Transverse colon (tissue), 4 donors: ENCODE measurements around the gene ALOX15B. TPM values are rescaled to one million over a fixed set of nuclear protein-coding genes. Genes with fewer than 3 reads are reported as not detected.

ENCODE experiments used
- DNase-seq: peaks from one replicate; pipeline ENCODE4 v3.0.0-alpha.2; 2019
- H3K27ac ChIP-seq, 4 donors: fragments of 200-600 bp; sonication (generic); 2 replicates each; pipeline ENCODE4 v1.5.1; 2016 to 2018; ENCODE audit warnings: inconsistent platforms in 4 of 4
- H3K27me3 ChIP-seq: fragments of 200-600 bp; sonication (generic); 2 replicates; pipeline ENCODE4 v1.5.1; 2017; ENCODE audit warnings: inconsistent platforms
- H3K36me3 ChIP-seq, 4 donors: fragments of 200-600 bp; sonication (generic); 2 replicates each; pipeline ENCODE4 v1.5.1; 2017 to 2019; ENCODE audit warnings: inconsistent platforms in 4 of 4
- H3K4me1 ChIP-seq, 4 donors: fragments of 200-600 bp; sonication (generic); 2 replicates each; pipeline ENCODE4 v1.5.1; 2017 to 2020; ENCODE audit warnings: inconsistent platforms in 4 of 4
- H3K4me3 ChIP-seq, 4 donors: fragments of 200-600 bp; sonication (generic); 1 replicate in 1 of 4; 2 replicates in 3 of 4; pipeline versions ENCODE4 v1.5.1 to v1.6.1; 2017 to 2019; ENCODE audit warnings: inconsistent platforms in 4 of 4
- H3K9me3 ChIP-seq, 2 donors: fragments of 200-600 bp; sonication (generic); 2 replicates each; pipeline ENCODE4 v1.5.1; 2017 to 2019; ENCODE audit warnings: inconsistent platforms in 2 of 2
- EP300 ChIP-seq: sonication (generic); formaldehyde crosslinking; IDR thresholded peaks from one replicate; pipeline ENCODE4 v1.6.1; 2017; ENCODE audit warnings: antibody characterized with exemption, low read depth
- POLR2A ChIP-seq: fragments of 450-650 bp; IDR thresholded peaks from one replicate; pipeline ENCODE4 v1.6.1; 2016; ENCODE audit warnings: antibody characterized with exemption, mild to moderate bottlenecking, moderate library complexity
- POLR2AphosphoS5 ChIP-seq, 3 donors: sonication (generic); formaldehyde crosslinking; IDR thresholded peaks; one replicate each; pipeline ENCODE4 v1.6.1; 2016; ENCODE audit warnings: antibody characterized with exemption in 3 of 3
- WGBS, 2 donors: methylation state at CpG; one replicate each; pipeline ENCODE4 v1.1.5; 2018; ENCODE audit warnings: low coverage in 1 of 2; 5-methylcytosine and 5-hydroxymethylcytosine counted together
- in situ Hi-C, 4 donors: fragments of 200-750 bp; cut with MboI; loops; one replicate each; pipeline versions ENCODE4 v1.15.0 to v1.15.1; 2017; ENCODE audit warnings: low sequenced_read_pairs in 3 of 4, low pct_ligation_motif_present in 1 of 4, low pct_unique_long_range_greater_than_20kb in 1 of 4
- intact Hi-C: fragments of 100-400 bp; cut with DNase I; formaldehyde crosslinking; loops from one replicate; pipeline ENCODE4 v1.15.1; 2023; ENCODE audit warnings: low total_unique reads
- total RNA-seq, 4 donors: library from RNA; depleted of rRNA; stranded (reverse); fragments of >200 nt; gene quantifications; one replicate each; pipeline ENCODE4 v1.1.0, GENCODE V29; 2016
- TF ChIP-seq, protein P1 (sequence below), 5 experiments: fragments of 200-600 bp in 3 of 5; fragments of 450-650 bp in 2 of 5; sonication (generic) in 3 of 5; IDR thresholded peaks; 1 replicate in 2 of 5; 2 replicates in 3 of 5; pipeline ENCODE4 v1.5.1; 2016 to 2017; ENCODE audit warnings: antibody characterized with exemption in 5 of 5, inconsistent platforms in 3 of 5, mild to moderate bottlenecking in 2 of 5, moderate library complexity in 1 of 5

Gene ALOX15B
- total RNA-seq, 4 donors from 2014 or later: 3.3 to 44.4 (median 5.4) TPM

DNA sequence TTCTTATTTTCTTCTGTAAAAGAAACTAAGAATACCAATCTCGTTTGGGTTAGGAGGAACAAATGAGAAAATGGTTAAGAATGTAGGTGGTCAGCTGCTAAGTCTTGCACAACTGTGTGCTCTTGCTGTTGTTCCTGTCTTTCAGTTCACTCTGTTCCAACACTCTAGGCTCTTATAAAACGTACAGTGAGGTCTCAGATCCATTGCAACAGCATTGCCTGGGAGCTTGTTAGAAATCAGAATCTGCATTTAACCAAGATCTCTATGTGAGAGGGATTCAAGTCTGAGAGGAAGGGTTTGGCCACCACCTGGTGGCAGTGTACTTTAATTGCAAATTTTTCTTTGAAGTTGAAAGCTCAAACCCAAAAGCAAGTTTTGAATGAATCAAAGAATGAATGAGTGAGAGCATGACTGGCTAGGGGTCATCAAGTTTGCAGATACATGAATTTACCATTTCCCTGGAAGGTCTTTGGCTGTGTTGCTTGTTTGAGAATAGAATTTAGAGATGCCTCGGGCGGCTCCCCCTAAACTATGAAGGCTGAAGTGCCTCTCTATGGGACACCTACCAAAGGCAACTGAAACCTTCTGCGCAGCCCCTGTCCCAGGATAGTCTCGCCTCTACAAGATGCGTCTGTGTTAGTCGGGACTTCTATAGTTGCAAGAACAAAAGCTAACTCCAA is 2.5 kb downstream of the ALOX15B start:
- Histone ChIP-seq H3K36me3 (no peaks in the 10 kb centered on the region), H3K4me3 (no peak overlapping the region), H3K27ac (peak overlapping the region; percentile 14 to 65 (median 52)), H3K4me1 (peaks cover 0 to 12% (median 10%) of the 10 kb centered on the region in 4 donors), H3K27me3 (peaks cover 31% of the 10 kb centered on the region), H3K9me3 (no peaks in the 10 kb centered on the region)
- in situ Hi-C loops: loop anchor here in 1 of 4 donors (5.0 kb wide), 1 partner anchor 129 kb away; no protein-coding TSS in a partner anchor
- TF ChIP-seq POLR2AphosphoS5 (IDR thresholded peaks at IDR 0.05) (peak in 2 of 3 donors; percentile 43 to 49), POLR2A (no peak), EP300 (no peak)
- TF ChIP-seq, protein P1, sequence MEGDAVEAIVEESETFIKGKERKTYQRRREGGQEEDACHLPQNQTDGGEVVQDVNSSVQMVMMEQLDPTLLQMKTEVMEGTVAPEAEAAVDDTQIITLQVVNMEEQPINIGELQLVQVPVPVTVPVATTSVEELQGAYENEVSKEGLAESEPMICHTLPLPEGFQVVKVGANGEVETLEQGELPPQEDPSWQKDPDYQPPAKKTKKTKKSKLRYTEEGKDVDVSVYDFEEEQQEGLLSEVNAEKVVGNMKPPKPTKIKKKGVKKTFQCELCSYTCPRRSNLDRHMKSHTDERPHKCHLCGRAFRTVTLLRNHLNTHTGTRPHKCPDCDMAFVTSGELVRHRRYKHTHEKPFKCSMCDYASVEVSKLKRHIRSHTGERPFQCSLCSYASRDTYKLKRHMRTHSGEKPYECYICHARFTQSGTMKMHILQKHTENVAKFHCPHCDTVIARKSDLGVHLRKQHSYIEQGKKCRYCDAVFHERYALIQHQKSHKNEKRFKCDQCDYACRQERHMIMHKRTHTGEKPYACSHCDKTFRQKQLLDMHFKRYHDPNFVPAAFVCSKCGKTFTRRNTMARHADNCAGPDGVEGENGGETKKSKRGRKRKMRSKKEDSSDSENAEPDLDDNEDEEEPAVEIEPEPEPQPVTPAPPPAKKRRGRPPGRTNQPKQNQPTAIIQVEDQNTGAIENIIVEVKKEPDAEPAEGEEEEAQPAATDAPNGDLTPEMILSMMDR (IDR thresholded peaks at IDR 0.05): peak; percentile 40 to 72 (median 48)
- DNase-seq: peak; percentile 56
- intact Hi-C loops: no loop called here
- WGBS, 2 donors: 70 to 80% methylated on average over 8 of the region's 8 CpGs

- Histone ChIP-seq H3K4me3 (no peak overlapping the region), H3K36me3 (no peaks in the 10 kb centered on the region), H3K27ac (no peak overlapping the region), H3K4me1 (peaks cover 0 to 12% (median 10%) of the 10 kb centered on the region in 4 donors), H3K27me3 (peaks cover 31% of the 10 kb centered on the region), H3K9me3 (no peaks in the 10 kb centered on the region)
- TF ChIP-seq POLR2A (no peak), EP300 (no peak), POLR2AphosphoS5 (IDR thresholded peaks at IDR 0.05) (no peak)
- TF ChIP-seq, protein P1 (IDR thresholded peaks at IDR 0.05): no peak
- in situ Hi-C loops (loop anchor here in 1 of 4 donors (5.0 kb wide), 1 partner anchor 130 kb away; no protein-coding TSS in a partner anchor), intact Hi-C loops (no loop called here)
- no peak for DNase-seq
Observed at GRCh38 chr17:8041979-8042378, 3.1 kb downstream of the ALOX15B start.

GRCh38 chr17:8044819-8045810 is 6.3 kb downstream of the ALOX15B start:
- Histone ChIP-seq H3K4me1 (no peaks in the 10 kb centered on the region), H3K27ac (no peak overlapping the region), H3K36me3 (no peaks in the 10 kb centered on the region), H3K9me3 (no peaks in the 10 kb centered on the region), H3K27me3 (peaks cover 8% of the 10 kb centered on the region), H3K4me3 (no peak overlapping the region)
- no peak for TF ChIP-seq POLR2AphosphoS5 (IDR thresholded peaks at IDR 0.05)
- TF ChIP-seq POLR2A: no peak
- TF ChIP-seq, protein P1 (IDR thresholded peaks at IDR 0.05): no peak
- TF ChIP-seq EP300: no peak
- no peak for DNase-seq
- WGBS, 2 donors: 84% methylated on average over 22 of the region's 24 CpGs; no CpG with 5 or more reads in 1 of the 2 donors
- intact Hi-C loops (no loop called here), in situ Hi-C loops (loop anchor here in 1 of 4 donors (5.0 kb wide), 1 partner anchor 133 kb away; no protein-coding TSS in a partner anchor)

- intact Hi-C loops (no loop called here), in situ Hi-C loops (no loop called here)
- H3K36me3 ChIP-seq: no peaks in the 10 kb centered on the region
- no peak overlapping the region for H3K4me3 ChIP-seq
- no peak for TF ChIP-seq POLR2A
- TF ChIP-seq, protein P1 (IDR thresholded peaks at IDR 0.05): no peak
- no peak for TF ChIP-seq EP300
- TF ChIP-seq POLR2AphosphoS5 (IDR thresholded peaks at IDR 0.05): no peak
- DNase-seq: no peak
- no peaks in the 10 kb centered on the region for H3K9me3 ChIP-seq
- 86% methylated on average over 11 of the region's 11 CpGs; no CpG with 5 or more reads in 1 of the 2 donors for WGBS, 2 donors
- H3K4me1 ChIP-seq: no peaks in the 10 kb centered on the region
- peaks cover 6% of the 10 kb centered on the region for H3K27me3 ChIP-seq
- no peak overlapping the region for H3K27ac ChIP-seq
Observed at GRCh38 chr17:8046306-8046928, 7.6 kb downstream of the ALOX15B start.
